ENCODE data around the gene USP13.

Gene USP13

GRCh38 chr3:179733797-179734196 is 81.0 kb downstream of the USP13 start:
- Histone ChIP-seq H3K4me3 (ENCODE audit: low read length in 2 of 2) (no peak overlapping the region), H3K36me3 (ENCODE audit: control insufficient read depth in 2 of 2, insufficient read depth in 2 of 2, low read length in 2 of 2) (peaks cover 18 to 22% of the 10 kb centered on the region in 2 donors), H3K27me3 (ENCODE audit: control insufficient read depth in 1 of 2, insufficient read depth in 2 of 2, low read length in 2 of 2) (no peaks in the 10 kb centered on the region), H3K27ac (ENCODE audit: low read length) (no peak overlapping the region), H3K9me3 (ENCODE audit: control insufficient read depth in 2 of 2, low read length in 2 of 2) (no peaks in the 10 kb centered on the region), H3K4me1 (ENCODE audit: control insufficient read depth, insufficient read depth, low read length) (no peaks in the 10 kb centered on the region), H3K9ac (ENCODE audit: low read length in 2 of 2) (no peak overlapping the region)

DNA sequence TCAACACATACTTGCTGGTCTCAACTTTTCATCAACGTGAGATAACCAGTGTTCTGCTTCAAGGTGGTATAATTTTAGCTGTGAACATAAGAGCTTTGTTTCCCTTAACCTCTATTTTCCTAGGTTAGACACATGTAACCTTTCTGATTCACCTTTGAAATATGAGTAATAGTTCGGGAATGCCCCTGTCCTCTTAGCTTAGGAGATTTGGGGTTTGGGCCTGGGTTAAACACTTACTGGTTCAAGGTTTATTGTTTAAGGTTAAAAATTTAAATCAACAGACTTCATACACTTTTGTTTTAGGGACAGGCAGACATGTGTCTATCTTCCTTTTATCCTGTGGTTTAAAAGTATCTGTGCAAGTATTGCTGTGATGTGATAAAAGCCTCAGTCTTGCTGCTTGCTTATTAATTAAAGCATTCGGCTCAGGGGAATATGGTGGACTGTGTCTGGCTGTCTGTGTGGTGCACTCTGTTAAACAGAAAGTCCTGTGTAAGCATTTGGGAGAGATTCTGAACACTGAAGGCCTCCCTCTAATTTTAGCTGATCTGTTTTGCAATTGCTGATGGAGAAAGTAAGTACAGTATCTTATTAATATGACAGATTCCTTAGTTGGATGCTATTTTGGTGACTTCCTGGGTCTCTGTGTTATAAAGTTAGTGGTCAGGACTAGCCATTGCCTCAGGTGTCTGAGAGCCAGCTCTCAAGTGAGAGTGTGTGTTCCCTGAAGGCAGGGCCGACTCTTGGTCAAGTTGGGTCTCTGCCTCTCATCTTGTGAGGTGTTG is 81.8 kb downstream of the USP13 start:
- no peaks in the 10 kb centered on the region for H3K4me1 ChIP-seq (ENCODE audit: control insufficient read depth, insufficient read depth, low read length)
- no peak overlapping the region for H3K9ac ChIP-seq (ENCODE audit: low read length in 2 of 2)
- no peak overlapping the region for H3K27ac ChIP-seq (ENCODE audit: low read length)

DNA sequence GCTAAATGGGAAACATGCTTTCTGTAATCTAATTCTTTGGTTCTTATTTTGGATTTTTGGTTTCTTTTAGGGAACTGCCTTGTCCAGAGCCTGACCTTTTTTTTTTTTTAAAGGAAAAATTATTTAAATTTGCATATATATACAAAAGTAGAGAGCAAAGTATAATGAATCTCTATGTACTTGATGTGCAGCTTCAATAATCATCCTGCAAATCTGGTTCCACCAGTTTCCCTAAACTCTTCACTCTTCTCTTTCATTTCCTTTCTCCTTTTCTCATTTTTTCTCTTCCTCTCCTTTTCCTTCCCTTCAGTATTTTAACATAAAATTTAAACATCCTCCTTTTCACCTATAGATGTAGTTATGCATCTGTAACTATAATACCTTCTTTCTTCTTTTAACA is 82.5 kb downstream of the USP13 start:
- Histone ChIP-seq H3K36me3 (ENCODE audit: control insufficient read depth in 2 of 2, insufficient read depth in 2 of 2, low read length in 2 of 2) (peaks cover 14 to 21% of the 10 kb centered on the region in 2 donors), H3K27ac (ENCODE audit: low read length) (no peak overlapping the region), H3K4me1 (ENCODE audit: control insufficient read depth, insufficient read depth, low read length) (no peaks in the 10 kb centered on the region)

More for the DNA sequence above, 81.8 kb downstream of the USP13 start:
- Histone ChIP-seq H3K36me3 (ENCODE audit: control insufficient read depth in 2 of 2, insufficient read depth in 2 of 2, low read length in 2 of 2) (peaks cover 18 to 22% of the 10 kb centered on the region in 2 donors), H3K9me3 (ENCODE audit: control insufficient read depth in 2 of 2, low read length in 2 of 2) (no peaks in the 10 kb centered on the region), H3K27me3 (ENCODE audit: control insufficient read depth in 1 of 2, insufficient read depth in 2 of 2, low read length in 2 of 2) (no peaks in the 10 kb centered on the region), H3K4me3 (ENCODE audit: low read length in 2 of 2) (no peak overlapping the region)

GRCh38 chr3:179738998-179739397 is 86.2 kb downstream of the USP13 start:
- no peaks in the 10 kb centered on the region for H3K27me3 ChIP-seq (ENCODE audit: control insufficient read depth in 1 of 2, insufficient read depth in 2 of 2, low read length in 2 of 2)
- H3K9me3 ChIP-seq (ENCODE audit: control insufficient read depth in 2 of 2, low read length in 2 of 2): no peaks in the 10 kb centered on the region
- no peak overlapping the region for H3K9ac ChIP-seq (ENCODE audit: low read length in 2 of 2)
- no peak overlapping the region for H3K4me3 ChIP-seq (ENCODE audit: low read length in 2 of 2)
- H3K36me3 ChIP-seq (ENCODE audit: control insufficient read depth in 2 of 2, insufficient read depth in 2 of 2, low read length in 2 of 2): peaks cover 10 to 14% of the 10 kb centered on the region in 2 donors
- H3K27ac ChIP-seq (ENCODE audit: low read length): no peak overlapping the region
- no peaks in the 10 kb centered on the region for H3K4me1 ChIP-seq (ENCODE audit: control insufficient read depth, insufficient read depth, low read length)

More for the DNA sequence above, 82.5 kb downstream of the USP13 start:
- no peak overlapping the region for H3K9ac ChIP-seq (ENCODE audit: low read length in 2 of 2)
- no peak overlapping the region for H3K4me3 ChIP-seq (ENCODE audit: low read length in 2 of 2)
- no peaks in the 10 kb centered on the region for H3K27me3 ChIP-seq (ENCODE audit: control insufficient read depth in 1 of 2, insufficient read depth in 2 of 2, low read length in 2 of 2)
- H3K9me3 ChIP-seq (ENCODE audit: control insufficient read depth in 2 of 2, low read length in 2 of 2): no peaks in the 10 kb centered on the region

- H3K9ac ChIP-seq (ENCODE audit: low read length in 2 of 2): no peak overlapping the region
Measured at GRCh38 chr3:179739816-179740594, 87.2 kb downstream of the USP13 start.

GRCh38 chr3:179743913-179744312 is 91.1 kb downstream of the USP13 start:
- H3K27ac ChIP-seq (ENCODE audit: low read length): no peak overlapping the region

More at GRCh38 chr3:179739816-179740594, 87.2 kb downstream of the USP13 start:
- Histone ChIP-seq H3K36me3 (ENCODE audit: control insufficient read depth in 2 of 2, insufficient read depth in 2 of 2, low read length in 2 of 2) (peaks cover 16 to 17% of the 10 kb centered on the region in 2 donors), H3K4me3 (ENCODE audit: low read length in 2 of 2) (no peak overlapping the region), H3K27me3 (ENCODE audit: control insufficient read depth in 1 of 2, insufficient read depth in 2 of 2, low read length in 2 of 2) (no peaks in the 10 kb centered on the region), H3K9me3 (ENCODE audit: control insufficient read depth in 2 of 2, low read length in 2 of 2) (no peaks in the 10 kb centered on the region), H3K27ac (ENCODE audit: low read length) (no peak overlapping the region), H3K4me1 (ENCODE audit: control insufficient read depth, insufficient read depth, low read length) (no peaks in the 10 kb centered on the region)

DNA sequence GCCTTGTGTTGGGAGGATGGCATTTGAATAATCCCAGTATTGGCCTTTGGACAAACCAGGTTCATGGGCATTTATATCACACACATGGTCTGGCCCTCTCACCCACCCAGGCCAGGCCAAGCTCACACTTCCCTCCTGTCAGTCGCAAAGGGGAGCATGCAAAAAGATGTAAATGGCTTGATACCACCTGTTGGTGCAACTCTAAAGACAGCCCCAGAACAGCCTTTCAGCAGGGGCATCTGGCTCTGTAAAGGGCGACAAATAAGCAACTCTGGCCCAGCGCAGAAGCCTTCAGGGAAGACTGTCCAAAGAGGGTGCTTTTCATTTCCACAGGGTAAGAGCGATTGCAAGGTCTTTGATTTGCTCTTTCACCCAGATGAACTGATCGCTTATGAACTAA is 91.8 kb downstream of the USP13 start:
- H3K36me3 ChIP-seq (ENCODE audit: control insufficient read depth in 2 of 2, insufficient read depth in 2 of 2, low read length in 2 of 2): peaks cover 15 to 20% of the 10 kb centered on the region in 2 donors
- no peak overlapping the region for H3K27ac ChIP-seq (ENCODE audit: low read length)
- H3K4me3 ChIP-seq (ENCODE audit: low read length in 2 of 2): no peak overlapping the region

More at GRCh38 chr3:179743913-179744312, 91.1 kb downstream of the USP13 start:
- H3K27me3 ChIP-seq (ENCODE audit: control insufficient read depth in 1 of 2, insufficient read depth in 2 of 2, low read length in 2 of 2): no peaks in the 10 kb centered on the region
- no peaks in the 10 kb centered on the region for H3K4me1 ChIP-seq (ENCODE audit: control insufficient read depth, insufficient read depth, low read length)
- no peak overlapping the region for H3K9ac ChIP-seq (ENCODE audit: low read length in 2 of 2)
- H3K36me3 ChIP-seq (ENCODE audit: control insufficient read depth in 2 of 2, insufficient read depth in 2 of 2, low read length in 2 of 2): peaks cover 15 to 20% of the 10 kb centered on the region in 2 donors
- no peak overlapping the region for H3K4me3 ChIP-seq (ENCODE audit: low read length in 2 of 2)
- no peaks in the 10 kb centered on the region for H3K9me3 ChIP-seq (ENCODE audit: control insufficient read depth in 2 of 2, low read length in 2 of 2)

GRCh38 chr3:179745079-179745478 is 92.2 kb downstream of the USP13 start:
- Histone ChIP-seq H3K36me3 (ENCODE audit: control insufficient read depth in 2 of 2, insufficient read depth in 2 of 2, low read length in 2 of 2) (peaks cover 15 to 20% of the 10 kb centered on the region in 2 donors), H3K9ac (ENCODE audit: low read length in 2 of 2) (no peak overlapping the region), H3K4me3 (ENCODE audit: low read length in 2 of 2) (no peak overlapping the region), H3K4me1 (ENCODE audit: control insufficient read depth, insufficient read depth, low read length) (no peaks in the 10 kb centered on the region), H3K9me3 (ENCODE audit: control insufficient read depth in 2 of 2, low read length in 2 of 2) (no peaks in the 10 kb centered on the region), H3K27me3 (ENCODE audit: control insufficient read depth in 1 of 2, insufficient read depth in 2 of 2, low read length in 2 of 2) (no peaks in the 10 kb centered on the region), H3K27ac (ENCODE audit: low read length) (no peak overlapping the region)

More for the DNA sequence above, 91.8 kb downstream of the USP13 start:
- H3K4me1 ChIP-seq (ENCODE audit: control insufficient read depth, insufficient read depth, low read length): no peaks in the 10 kb centered on the region
- H3K9ac ChIP-seq (ENCODE audit: low read length in 2 of 2): no peak overlapping the region
- H3K9me3 ChIP-seq (ENCODE audit: control insufficient read depth in 2 of 2, low read length in 2 of 2): no peaks in the 10 kb centered on the region
- H3K27me3 ChIP-seq (ENCODE audit: control insufficient read depth in 1 of 2, insufficient read depth in 2 of 2, low read length in 2 of 2): no peaks in the 10 kb centered on the region

- H3K27ac ChIP-seq (ENCODE audit: low read length): no peak overlapping the region
- no peaks in the 10 kb centered on the region for H3K4me1 ChIP-seq (ENCODE audit: control insufficient read depth, insufficient read depth, low read length)
- H3K4me3 ChIP-seq (ENCODE audit: low read length in 2 of 2): no peak overlapping the region
- H3K9me3 ChIP-seq (ENCODE audit: control insufficient read depth in 2 of 2, low read length in 2 of 2): no peaks in the 10 kb centered on the region
- no peaks in the 10 kb centered on the region for H3K27me3 ChIP-seq (ENCODE audit: control insufficient read depth in 1 of 2, insufficient read depth in 2 of 2, low read length in 2 of 2)
- H3K36me3 ChIP-seq (ENCODE audit: control insufficient read depth in 2 of 2, insufficient read depth in 2 of 2, low read length in 2 of 2): peaks cover 12 to 20% of the 10 kb centered on the region in 2 donors
- no peak overlapping the region for H3K9ac ChIP-seq (ENCODE audit: low read length in 2 of 2)
Measured at GRCh38 chr3:179745716-179746115, 92.9 kb downstream of the USP13 start.

GRCh38 chr3:179750720-179751328 is 98.0 kb downstream of the USP13 start:
- Histone ChIP-seq H3K9ac (ENCODE audit: low read length in 2 of 2) (no peak overlapping the region), H3K4me1 (ENCODE audit: control insufficient read depth, insufficient read depth, low read length) (no peaks in the 10 kb centered on the region), H3K27ac (ENCODE audit: low read length) (no peak overlapping the region), H3K9me3 (ENCODE audit: control insufficient read depth in 2 of 2, low read length in 2 of 2) (no peaks in the 10 kb centered on the region), H3K27me3 (ENCODE audit: control insufficient read depth in 1 of 2, insufficient read depth in 2 of 2, low read length in 2 of 2) (no peaks in the 10 kb centered on the region), H3K4me3 (ENCODE audit: low read length in 2 of 2) (no peak overlapping the region), H3K36me3 (ENCODE audit: control insufficient read depth in 2 of 2, insufficient read depth in 2 of 2, low read length in 2 of 2) (peaks cover 9 to 11% of the 10 kb centered on the region in 2 donors)

Data from stomach smooth muscle (tissue), 2 donors.